GM18873 (cell line): ENCODE results near the gene TSPYL4.
A peak's percentile ranks its signal among the peaks of the same experiment; 100 is the strongest.

Experiments
- ATAC-seq: cut with Tn5 transposase; IDR thresholded peaks from one replicate; pipeline ENCODE4 v1.9.1; 2021; ENCODE audit warnings: mild to moderate bottlenecking, moderate library complexity, moderate number of reproducible peaks; ENCODE audit not compliant: unreplicated experiment, low FRiP score

Gene TSPYL4

DNA sequence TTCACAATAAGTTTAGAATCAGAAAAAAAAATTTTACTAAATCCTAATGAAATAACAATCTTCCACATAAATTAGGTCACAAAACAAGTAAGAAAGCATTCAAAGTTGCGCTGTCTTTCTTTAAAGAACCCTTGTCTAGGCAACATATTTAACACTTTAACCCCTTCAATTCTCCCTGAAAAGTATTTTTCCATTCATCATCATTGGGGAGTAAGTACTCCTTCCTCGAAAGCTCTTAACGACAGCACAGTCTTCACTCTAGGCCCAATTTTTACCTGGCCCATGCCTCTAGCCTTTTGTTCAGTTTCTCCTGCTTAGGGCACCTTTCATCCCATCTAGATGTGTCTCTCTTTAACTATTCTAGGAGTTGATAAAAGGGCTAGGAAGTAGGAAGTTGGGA lies 23.2 kb upstream of the TSPYL4 start:
- ATAC-seq: no peak

DNA sequence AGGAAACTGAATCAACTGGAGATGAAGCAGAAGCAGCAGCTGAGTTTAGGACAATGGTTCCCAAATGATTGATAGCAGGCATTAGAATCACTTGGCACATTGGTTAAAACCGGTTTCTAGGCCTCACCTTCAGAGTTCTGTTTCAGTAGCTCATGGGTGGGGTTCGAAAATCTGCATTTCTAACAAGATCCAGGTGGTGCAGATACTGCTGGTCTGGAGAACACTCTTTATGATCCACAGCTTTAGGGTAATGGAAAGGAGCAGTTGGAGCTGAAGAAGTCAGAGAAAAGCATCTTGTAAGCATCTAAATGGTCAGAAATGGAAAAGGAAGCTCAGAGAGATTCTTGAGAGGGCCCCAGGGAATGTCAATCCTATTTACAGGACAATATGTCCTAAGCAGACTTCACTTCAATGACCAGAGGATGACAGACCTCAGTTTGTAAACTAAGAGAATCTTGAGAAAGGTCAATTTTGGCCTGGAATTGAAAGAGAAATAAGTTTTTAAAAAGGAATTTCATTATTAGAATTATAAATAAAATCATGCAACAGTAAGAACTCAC lies 17.4 kb upstream of the TSPYL4 start:
- no peak for ATAC-seq

GRCh38 chr6:116268589-116269293 lies 14.9 kb upstream of the TSPYL4 start:
- ATAC-seq: peak; percentile 73

DNA sequence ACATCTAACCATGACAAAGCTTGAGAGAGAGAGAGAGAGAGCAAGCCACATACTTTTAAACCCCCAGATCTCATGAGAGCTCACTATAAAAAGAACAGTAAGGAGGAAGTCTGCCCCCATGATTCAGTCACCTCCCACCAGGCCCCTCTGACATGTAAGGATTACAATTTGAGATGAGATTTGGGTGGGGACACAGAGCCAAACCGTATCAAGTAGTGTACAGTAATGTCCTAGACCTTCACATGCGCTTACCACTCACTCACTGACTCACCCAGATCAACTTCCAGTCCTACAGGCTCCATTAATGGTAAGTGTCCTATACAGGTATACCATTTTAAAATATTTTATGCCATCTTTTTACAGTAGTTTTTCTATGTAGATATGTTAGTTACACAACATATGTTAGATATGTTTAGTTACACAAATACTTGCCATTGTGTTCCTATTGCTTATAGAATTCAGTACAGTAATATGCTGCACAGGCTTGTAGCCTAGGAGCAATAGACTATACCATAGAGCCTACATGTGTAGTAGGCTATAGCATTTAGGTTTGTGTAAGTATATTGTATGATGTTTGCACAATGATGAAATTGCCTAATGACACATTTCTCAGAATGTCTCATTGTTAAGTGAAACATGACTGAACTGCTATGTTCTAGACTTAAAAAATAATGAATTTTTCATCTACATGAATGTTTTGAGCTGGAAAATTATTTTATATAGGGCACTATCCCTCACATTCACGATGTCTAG lies 14.1 kb upstream of the TSPYL4 start:
- ATAC-seq: no peak

GRCh38 chr6:116266803-116267202 lies 12.9 kb upstream of the TSPYL4 start:
- no peak for ATAC-seq

DNA sequence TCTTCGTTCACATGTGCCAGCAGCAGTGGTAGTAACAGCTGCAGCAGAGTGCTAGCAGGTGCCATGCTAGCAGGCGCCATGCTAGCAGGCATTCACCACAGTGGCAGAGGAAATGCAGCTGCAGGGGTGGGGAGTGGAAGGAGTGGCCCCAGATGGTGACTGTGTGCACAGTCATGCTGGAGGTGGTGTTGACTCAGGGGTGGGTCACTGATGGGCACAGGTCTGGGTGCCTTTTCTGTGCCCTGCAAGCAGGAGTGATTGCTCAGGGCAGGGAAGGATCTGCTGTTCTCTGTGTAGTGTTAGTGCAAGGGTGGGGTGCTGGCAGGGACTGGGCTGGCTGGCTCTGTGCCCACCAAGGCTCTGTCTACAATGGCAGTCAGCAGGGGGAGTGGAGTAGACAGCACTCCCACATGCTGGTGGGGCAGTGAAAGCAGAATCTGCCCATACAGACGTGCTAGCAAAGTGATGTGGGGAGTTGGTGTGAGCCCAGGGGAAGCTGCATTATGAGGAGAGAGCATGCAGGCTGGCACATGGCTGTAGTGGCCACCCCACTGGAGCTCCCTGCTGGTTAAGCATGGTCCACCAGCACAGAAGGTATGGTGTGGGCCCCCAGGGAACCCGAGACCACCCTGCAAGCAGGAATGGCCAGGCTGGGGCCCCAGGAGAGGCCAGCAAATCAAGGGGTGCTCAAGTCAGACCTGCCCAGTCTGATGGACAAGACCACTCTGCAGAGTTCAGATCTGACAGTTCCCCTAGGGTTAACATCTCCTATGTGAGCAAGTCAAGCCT lies 11.4 kb upstream of the TSPYL4 start:
- ATAC-seq: no peak

- no peak for ATAC-seq
Observed at GRCh38 chr6:116263353-116263752, 9.5 kb upstream of the TSPYL4 start.

DNA sequence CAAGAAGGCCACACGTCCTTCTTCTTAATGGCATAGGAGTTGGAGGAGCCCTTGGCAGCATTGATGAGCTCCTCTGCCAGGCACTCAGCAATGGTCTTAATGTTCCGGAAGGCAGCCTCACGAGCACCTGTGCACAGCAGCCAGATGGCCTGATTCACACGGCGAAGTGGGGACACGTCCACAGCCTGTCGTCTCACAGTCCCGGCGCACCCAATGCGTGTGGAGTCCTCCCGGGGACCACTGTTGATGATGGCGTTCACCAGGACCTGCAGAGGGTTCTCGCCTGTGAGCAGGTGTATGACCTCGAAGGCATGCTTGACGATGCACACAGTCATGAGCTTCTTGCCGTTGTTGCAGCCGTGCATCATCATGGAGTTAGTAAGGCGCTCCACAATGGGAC lies 4.6 kb upstream of the TSPYL4 start:
- no peak for ATAC-seq

DNA sequence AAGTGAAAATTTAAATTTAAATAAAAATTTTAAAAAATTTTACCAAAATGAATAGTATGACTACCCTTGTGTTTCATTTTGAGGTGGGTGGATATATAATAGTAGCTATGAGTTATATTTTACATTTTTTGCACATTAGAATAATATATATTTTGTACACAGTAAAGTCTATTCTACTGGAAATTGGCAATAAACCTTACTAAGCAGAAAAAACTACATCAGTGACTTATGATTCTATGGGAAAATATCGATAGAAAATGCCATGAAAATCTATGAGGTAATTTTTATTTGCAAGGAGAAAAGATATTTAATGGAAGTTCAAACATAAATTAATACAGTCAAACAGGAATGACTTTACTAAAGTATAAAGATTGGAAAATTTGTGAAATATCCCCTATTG lies 2.8 kb upstream of the TSPYL4 start:
- no peak for ATAC-seq

DNA sequence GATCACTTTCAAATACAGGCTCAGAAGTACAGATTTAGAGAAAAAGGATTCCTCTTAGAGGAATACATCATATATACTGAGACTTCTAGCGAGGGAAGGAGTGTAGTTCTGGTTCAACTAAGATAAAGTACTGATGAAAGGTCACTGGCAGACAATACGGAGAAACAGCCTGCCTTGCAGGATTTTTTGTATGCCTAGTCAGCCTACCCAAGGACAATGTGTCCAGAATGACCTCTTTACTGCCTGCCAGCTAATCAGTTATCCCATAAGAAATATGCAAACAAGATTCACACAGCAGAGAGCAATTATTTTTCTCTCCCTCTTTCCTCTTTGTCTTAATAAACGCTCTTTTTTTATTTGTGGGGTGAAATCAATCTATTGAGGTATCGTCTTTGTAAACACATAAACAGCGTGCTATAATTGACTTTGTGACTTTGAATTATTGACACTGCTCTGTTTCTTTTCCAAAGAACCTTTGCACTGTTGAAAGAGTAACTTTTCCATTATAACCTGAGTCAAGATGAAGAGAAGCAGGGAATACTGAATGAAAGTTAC lies 1.4 kb upstream of the TSPYL4 start:
- ATAC-seq: no peak

- ATAC-seq: peak; percentile 28
Observed at GRCh38 chr6:116254297-116255056, 602 bp upstream of the TSPYL4 start.

GRCh38 chr6:116253188-116253504 lies 729 bp downstream of the TSPYL4 start:
- ATAC-seq: no peak

- ATAC-seq: no peak
Observed at GRCh38 chr6:116251568-116252384, 2.1 kb downstream of the TSPYL4 start.

DNA sequence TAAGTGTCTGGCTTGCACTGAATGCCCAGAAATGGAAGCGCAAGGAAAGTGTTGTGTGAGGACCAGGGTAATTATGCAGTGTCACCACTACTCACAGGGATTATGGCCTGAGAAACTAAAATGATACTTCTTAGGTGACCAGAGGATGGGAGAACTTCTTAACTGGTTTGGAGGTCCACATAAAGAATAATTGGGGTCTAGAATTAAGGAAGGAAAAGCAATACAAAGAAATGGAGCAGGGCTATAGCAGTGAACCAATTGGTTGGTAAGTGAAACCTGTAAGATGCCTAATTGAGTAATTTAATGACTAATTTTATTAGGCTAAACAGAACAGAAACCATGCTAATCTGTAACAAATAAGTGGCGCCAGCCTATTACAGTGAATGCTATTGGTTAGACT lies 5.3 kb downstream of the TSPYL4 start:
- no peak for ATAC-seq

GRCh38 chr6:116247285-116247684 lies 6.6 kb downstream of the TSPYL4 start:
- no peak for ATAC-seq

DNA sequence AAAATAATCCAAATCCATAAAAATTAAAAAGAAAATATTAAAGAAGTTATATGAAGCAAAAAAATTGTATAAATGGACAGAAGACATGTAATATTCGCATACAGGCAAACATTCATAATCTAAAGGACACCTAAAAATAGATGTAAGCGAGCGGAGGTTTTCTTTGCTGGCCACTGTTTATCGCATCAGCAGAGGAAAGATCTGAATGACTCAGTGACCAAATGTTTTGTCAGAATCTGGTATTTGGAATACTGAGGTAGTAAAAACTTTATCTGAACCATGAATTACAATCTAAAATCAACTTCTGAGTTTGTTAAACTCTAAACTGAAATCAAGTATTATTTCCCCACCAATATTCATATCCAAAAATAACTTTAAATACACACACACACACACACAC lies 7.8 kb downstream of the TSPYL4 start:
- ATAC-seq: no peak

- no peak for ATAC-seq
Observed at GRCh38 chr6:116244284-116244683, 9.6 kb downstream of the TSPYL4 start.

DNA sequence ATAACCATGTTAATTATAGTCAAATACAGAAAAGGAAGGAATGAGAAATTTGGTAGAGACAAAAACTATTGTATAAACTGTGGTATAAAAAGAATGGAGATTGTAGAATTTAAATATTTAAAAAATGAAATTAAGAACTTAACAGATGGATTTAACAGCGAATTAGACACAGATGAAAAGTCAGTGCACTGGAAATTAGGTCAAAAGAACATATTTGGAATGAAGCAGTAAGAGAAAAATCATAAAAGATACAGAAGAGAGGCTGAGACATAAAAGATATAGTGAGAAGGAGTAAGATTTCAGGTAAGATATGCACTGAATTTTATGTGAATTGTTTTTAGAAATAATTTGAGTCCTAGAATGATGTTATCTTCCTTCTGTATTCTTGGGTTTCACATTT lies 14.0 kb downstream of the TSPYL4 start:
- ATAC-seq: no peak

- no peak for ATAC-seq
Observed at GRCh38 chr6:116239256-116239655, 14.6 kb downstream of the TSPYL4 start.
